Stimulated activated CD8-positive, alpha-beta memory T cell treated with anti-CD3 and anti-CD28 coated beads, Interleukin-7, amount 100 ng/mL, for 24 hours (primary cell): ENCODE data around the gene DDR2.

Experiments used
- DNase-seq: peaks from one replicate; pipeline ENCODE4 v3.0.0-alpha.2; 2020; ENCODE audit warnings: low read depth

The DDR2 gene

GRCh38 chr1:162672622-162673260, 40.5 kb downstream of the DDR2 start:
- no peak for DNase-seq

GRCh38 chr1:162674034-162674608, 41.9 kb downstream of the DDR2 start:
- DNase-seq: no peak

- DNase-seq: no peak
Measured at GRCh38 chr1:162676087-162676486, 43.8 kb downstream of the DDR2 start.

GRCh38 chr1:162676750-162677149, 44.5 kb downstream of the DDR2 start:
- no peak for DNase-seq

DNA sequence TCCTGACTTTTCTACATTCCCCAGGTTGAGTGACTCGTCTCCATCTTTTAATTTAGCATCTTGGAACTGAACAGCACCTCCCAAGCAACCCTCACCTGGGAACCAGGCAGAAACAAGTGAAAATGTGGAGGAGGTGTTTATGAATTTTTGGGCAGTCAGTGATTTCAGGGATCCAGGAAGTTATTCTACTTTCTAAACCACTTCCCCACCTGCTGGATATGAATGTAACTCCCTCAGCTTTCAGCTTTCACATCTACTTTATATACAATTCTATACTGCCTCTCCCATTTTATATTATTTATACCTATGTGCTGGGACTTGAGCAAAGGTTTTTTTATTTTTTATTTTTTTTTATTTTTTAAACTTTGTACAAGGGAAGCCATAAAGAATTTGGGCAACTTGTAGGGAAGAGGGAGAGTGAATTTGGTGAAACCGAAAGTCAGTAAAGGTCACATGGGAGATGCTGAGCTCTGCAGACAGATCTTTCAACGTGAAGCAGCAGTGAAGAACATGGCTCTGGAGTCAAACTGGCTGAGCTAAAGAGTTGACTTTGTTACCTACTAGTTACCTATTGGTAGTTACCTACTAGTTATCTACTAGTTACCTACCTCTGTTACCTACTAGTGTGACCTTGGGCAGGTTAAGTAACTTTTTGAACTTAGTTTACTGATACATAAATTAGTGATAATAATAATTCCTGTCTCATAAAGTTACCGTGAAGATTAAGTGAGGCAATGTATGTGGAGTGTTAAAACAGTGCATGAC, 45.5 kb downstream of the DDR2 start:
- DNase-seq: no peak

GRCh38 chr1:162678439-162678838, 46.2 kb downstream of the DDR2 start:
- DNase-seq: no peak

- DNase-seq: no peak
Measured at GRCh38 chr1:162679298-162679697, 47.0 kb downstream of the DDR2 start.

DNA sequence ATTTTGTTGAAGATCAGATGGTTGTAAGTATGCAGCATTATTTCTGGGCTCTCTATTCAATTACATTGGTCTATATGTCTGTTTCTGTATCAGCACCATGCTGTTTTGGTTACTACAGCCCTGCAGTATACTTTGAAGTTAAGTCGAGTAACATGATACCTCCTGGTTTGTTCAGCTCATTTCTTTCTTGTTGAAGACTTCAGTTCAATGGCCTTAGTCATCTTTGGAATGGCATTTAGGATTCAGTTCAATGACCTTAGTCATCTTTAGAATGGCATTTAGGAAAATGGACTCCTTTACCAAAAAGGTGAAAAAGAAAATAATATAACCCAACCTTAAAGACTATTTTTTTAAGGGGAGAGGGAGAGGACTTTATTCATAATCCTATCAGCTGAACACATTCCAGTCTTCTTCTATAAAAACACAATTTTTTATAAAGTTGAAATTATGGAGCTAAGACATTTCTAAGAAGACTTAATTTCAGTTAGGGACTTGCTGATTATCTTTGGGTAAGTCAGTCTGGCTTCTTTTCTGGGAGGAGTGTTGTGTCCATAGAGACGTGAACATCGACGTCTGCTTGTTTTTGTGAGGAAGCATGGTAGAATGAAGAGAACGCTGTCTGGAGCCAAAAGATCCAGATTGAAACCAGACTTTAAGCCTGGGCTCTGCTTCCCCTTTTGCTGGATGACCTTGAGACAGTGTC, 48.3 kb downstream of the DDR2 start:
- no peak for DNase-seq

GRCh38 chr1:162681122-162681436, 48.8 kb downstream of the DDR2 start:
- no peak for DNase-seq

- no peak for DNase-seq
Measured at GRCh38 chr1:162682013-162682419, 49.8 kb downstream of the DDR2 start.

DNA sequence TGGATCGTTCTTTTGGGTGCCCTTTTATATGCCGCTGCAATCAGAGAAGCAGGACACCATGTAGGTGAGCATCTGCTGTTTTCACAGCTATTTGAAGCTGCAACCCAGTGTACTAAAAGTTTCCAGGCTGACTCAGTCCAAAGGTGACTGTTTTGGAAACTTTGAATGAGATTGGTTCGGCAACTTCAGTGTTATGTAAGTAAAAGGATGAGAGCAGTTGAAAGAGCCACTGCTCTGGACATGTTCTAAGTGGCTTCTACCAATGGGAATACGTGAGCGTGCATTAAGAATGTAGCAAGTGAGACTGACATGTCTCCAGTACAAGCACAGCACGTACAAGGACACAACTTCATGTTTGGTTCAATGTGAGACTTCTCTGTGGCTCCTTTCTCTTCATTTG, 55.6 kb downstream of the DDR2 start:
- no peak for DNase-seq

GRCh38 chr1:162688521-162688920, 56.3 kb downstream of the DDR2 start:
- DNase-seq: no peak

GRCh38 chr1:162688931-162689330, 56.7 kb downstream of the DDR2 start:
- DNase-seq: no peak

GRCh38 chr1:162689745-162690671, 57.7 kb downstream of the DDR2 start:
- DNase-seq: no peak

GRCh38 chr1:162690672-162691434, 58.6 kb downstream of the DDR2 start:
- no peak for DNase-seq

DNA sequence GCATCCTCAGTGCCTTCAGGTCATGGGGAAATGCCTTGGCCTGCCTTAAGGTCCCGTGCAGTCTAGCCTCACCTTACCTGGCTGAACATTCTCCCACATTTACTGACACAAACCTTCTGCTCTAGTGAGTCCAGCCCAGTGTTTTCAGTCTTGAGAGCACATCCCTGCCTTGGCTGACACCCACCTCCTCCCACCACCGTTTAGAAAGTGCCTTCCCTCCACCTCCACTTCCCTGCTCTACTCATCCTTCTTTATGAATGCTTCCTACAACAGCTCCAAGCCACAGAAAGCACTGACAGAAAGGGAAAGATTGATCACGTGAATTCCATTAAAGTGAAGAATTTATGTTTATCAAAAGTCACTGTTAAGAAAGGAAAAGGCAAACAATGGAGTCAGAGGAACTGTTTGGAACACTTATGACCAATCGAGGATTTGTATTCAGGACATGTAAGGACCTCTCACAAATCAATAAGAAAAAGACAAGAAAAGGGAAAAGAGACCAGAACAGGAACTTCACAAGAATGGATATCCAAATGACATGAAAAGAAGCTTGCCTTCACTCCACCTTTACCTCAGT, 59.8 kb downstream of the DDR2 start:
- no peak for DNase-seq

GRCh38 chr1:162694911-162695310, 62.6 kb downstream of the DDR2 start:
- DNase-seq: no peak

- no peak for DNase-seq
Measured at GRCh38 chr1:162695687-162696086, 63.4 kb downstream of the DDR2 start.

- DNase-seq: no peak
Measured at GRCh38 chr1:162696286-162696862, 64.1 kb downstream of the DDR2 start.

- no peak for DNase-seq
Measured at GRCh38 chr1:162697140-162697895, 65.1 kb downstream of the DDR2 start.
